WTC11 (cell line): ENCODE data around the gene SLC25A46. TPM values are rescaled to one million over a fixed set of nuclear protein-coding genes. Genes with fewer than 3 reads are reported as not detected.

Source experiments
- ATAC-seq: fragments of 200-7000 bp; cut with Tn5 transposase; 2 replicates; pipeline ENCODE4 v1.10.0; 2021; ENCODE audit warnings: mild to moderate bottlenecking, moderate library complexity
- CTCF ChIA-PET: fragments of 300-600 bp; sonication (Branson Sonifier 250); formaldehyde crosslinking; loops from one replicate; lab custom pipeline; 2021; ENCODE audit warnings: antibody characterized with exemption; lab: Charles Lee
- POLR2A ChIA-PET: fragments of 350-600 bp; sonication (Branson Sonifier 250); formaldehyde crosslinking; loops from one replicate; lab custom pipeline; 2021; ENCODE audit warnings: antibody characterized with exemption; lab: Charles Lee
- DNase-seq: peaks from one replicate; pipeline ENCODE4 v3.0.0; 2021; ENCODE audit warnings: low spot score
- H3K27ac Mint-ChIP-seq: 2 replicates; pipeline ENCODE4 v1.8.0; 2021; ENCODE audit warnings: mixed read lengths
- H3K27me3 Mint-ChIP-seq: 2 replicates; pipeline ENCODE4 v1.8.0; 2021; ENCODE audit warnings: low read depth, mild to moderate bottlenecking, moderate library complexity, mixed read lengths
- H3K36me3 Mint-ChIP-seq: 2 replicates; pipeline ENCODE4 v1.8.0; 2021; ENCODE audit warnings: mixed read lengths
- H3K4me1 Mint-ChIP-seq: 2 replicates; pipeline ENCODE4 v1.8.0; 2022; ENCODE audit warnings: mixed read lengths
- H3K4me3 Mint-ChIP-seq: 2 replicates; pipeline ENCODE4 v1.8.0; 2021; ENCODE audit warnings: mild to moderate bottlenecking, moderate library complexity, mixed read lengths
- H3K9me3 Mint-ChIP-seq: 2 replicates; pipeline ENCODE4 v1.8.0; 2021; ENCODE audit warnings: mixed read lengths
- AFF4 ChIP-seq: sonication (generic); formaldehyde crosslinking; IDR thresholded peaks from 2 replicates; pipeline ENCODE4 v1.8.1; 2023; ENCODE audit warnings: mild to moderate bottlenecking, missing genetic modification reagents, borderline replicate concordance
- CREM ChIP-seq: sonication (generic); formaldehyde crosslinking; IDR thresholded peaks from 2 replicates; pipeline ENCODE4 v1.8.1; 2022; ENCODE audit warnings: mild to moderate bottlenecking, missing genetic modification reagents, moderate library complexity
- CTCF ChIP-seq: fragments of 200-600 bp; IDR thresholded peaks from 2 replicates; pipeline ENCODE4 v1.8.0; 2022; ENCODE audit warnings: antibody characterized with exemption
- GABPB1 ChIP-seq: sonication (generic); formaldehyde crosslinking; IDR thresholded peaks from 2 replicates; pipeline ENCODE4 v1.8.1; 2023; ENCODE audit warnings: mild to moderate bottlenecking, missing genetic modification reagents
- GTF2I ChIP-seq: fragments of 250-450 bp; sonication (Bioruptor Pico); conservative IDR thresholded peaks from 2 replicates; pipeline ENCODE4 v1.4.0; 2021; ENCODE audit warnings: mild to moderate bottlenecking
- IRF2 ChIP-seq: sonication (generic); formaldehyde crosslinking; IDR thresholded peaks from 2 replicates; pipeline ENCODE4 v1.8.0; 2022; ENCODE audit warnings: low read depth, missing genetic modification reagents, borderline replicate concordance
- JAZF1 ChIP-seq: fragments of 250-450 bp; sonication (Bioruptor Pico); IDR thresholded peaks from 2 replicates; pipeline ENCODE4 v1.9.0; 2021; ENCODE audit warnings: moderate library complexity, mild to moderate bottlenecking, inconsistent platforms
- MLX ChIP-seq: sonication (generic); formaldehyde crosslinking; IDR thresholded peaks from 2 replicates; pipeline ENCODE4 v1.8.1; 2023; ENCODE audit warnings: mild to moderate bottlenecking, missing genetic modification reagents, moderate library complexity
- NFATC4 ChIP-seq: fragments of 250-450 bp; sonication (Bioruptor Pico); IDR thresholded peaks from 2 replicates; pipeline ENCODE4 v1.9.0; 2021; ENCODE audit warnings: mild to moderate bottlenecking
- NFYB ChIP-seq: sonication (generic); formaldehyde crosslinking; conservative IDR thresholded peaks from 2 replicates; pipeline ENCODE4 v1.8.0; 2022; ENCODE audit warnings: low read depth, missing genetic modification reagents
- NR1H2 ChIP-seq: sonication (generic); formaldehyde crosslinking; IDR thresholded peaks from 2 replicates; pipeline ENCODE4 v1.9.0; 2021; ENCODE audit warnings: mild to moderate bottlenecking, moderate library complexity, missing genetic modification reagents
- RORB ChIP-seq: fragments of 250-450 bp; sonication (Bioruptor Pico); IDR thresholded peaks from 2 replicates; pipeline ENCODE4 v1.9.0; 2021; ENCODE audit warnings: mild to moderate bottlenecking
- SMAD4 ChIP-seq: sonication (generic); formaldehyde crosslinking; IDR thresholded peaks from 2 replicates; pipeline ENCODE4 v1.8.0; 2022; ENCODE audit warnings: mild to moderate bottlenecking, missing genetic modification reagents
- TCF7 ChIP-seq: sonication (generic); formaldehyde crosslinking; IDR thresholded peaks from 2 replicates; pipeline ENCODE4 v1.8.0; 2022; ENCODE audit warnings: mild to moderate bottlenecking, low read depth, missing genetic modification reagents, moderate library complexity
- TEAD1 ChIP-seq: sonication (generic); formaldehyde crosslinking; IDR thresholded peaks from 2 replicates; pipeline ENCODE4 v1.8.0; 2022; ENCODE audit warnings: mild to moderate bottlenecking, missing genetic modification reagents
- TEAD4 ChIP-seq: sonication (generic); formaldehyde crosslinking; IDR thresholded peaks from 2 replicates; pipeline ENCODE4 v1.8.0; 2022; ENCODE audit warnings: mild to moderate bottlenecking, missing genetic modification reagents
- TP53 ChIP-seq: sonication (generic); formaldehyde crosslinking; IDR thresholded peaks from 2 replicates; pipeline ENCODE4 v1.8.1; 2023; ENCODE audit warnings: mild to moderate bottlenecking, missing genetic modification reagents
- ZNF121 ChIP-seq: sonication (generic); formaldehyde crosslinking; IDR thresholded peaks from 2 replicates; pipeline ENCODE4 v1.8.0; 2023; ENCODE audit warnings: missing genetic modification reagents
- ZNF138 ChIP-seq: sonication (generic); formaldehyde crosslinking; conservative IDR thresholded peaks from 2 replicates; pipeline ENCODE4 v1.8.1; 2022; ENCODE audit warnings: mild to moderate bottlenecking, moderate library complexity, missing genetic modification reagents
- ZNF263 ChIP-seq: sonication (generic); formaldehyde crosslinking; IDR thresholded peaks from 2 replicates; pipeline ENCODE4 v1.8.1; 2022; ENCODE audit warnings: low read depth, mild to moderate bottlenecking, moderate library complexity, missing genetic modification reagents
- ZSCAN18 ChIP-seq: fragments of 250-450 bp; sonication (Bioruptor Pico); IDR thresholded peaks from 2 replicates; pipeline ENCODE4 v2.1.2; 2022; ENCODE audit warnings: mild to moderate bottlenecking, moderate library complexity
- total RNA-seq: library from RNA; stranded (reverse); gene quantifications from 3 replicates; pipeline ENCODE4 v1.2.3, GENCODE V29; 2021

Gene SLC25A46
- total RNA-seq, 1 experiment from 2014 or later = 19.2 TPM

GRCh38 chr5:110757118-110757729, 18.4 kb downstream of the SLC25A46 start:
- Mint-ChIP-seq H3K27me3 (no peaks in the 10 kb centered on the region), H3K4me3 (no peak overlapping the region), H3K4me1 (no peaks in the 10 kb centered on the region), H3K27ac (no peak overlapping the region), H3K9me3 (no peaks in the 10 kb centered on the region), H3K36me3 (no peaks in the 10 kb centered on the region)
- CTCF ChIA-PET = interaction anchor here (1.0 kb wide), 2 partner anchors 9 to 108 kb away, joined by 3 to 4 read pairs; no protein-coding TSS in a partner anchor
- ATAC-seq (no peak), DNase-seq (no peak)
- POLR2A ChIA-PET = no interaction called here
- TF ChIP-seq TCF7 (CRISPR knock-in tag) (no peak), ZNF121 (CRISPR knock-in tag) (no peak), JAZF1 (CRISPR knock-in tag) (no peak), CTCF (peak; percentile 71)

GRCh38 chr5:110760158-110760557, 21.4 kb downstream of the SLC25A46 start:
- ATAC-seq (no peak), DNase-seq (no peak)
- TF ChIP-seq TEAD1 = no peak
- TF ChIP-seq GABPB1 (CRISPR knock-in tag) = no peak
- no peak for TF ChIP-seq IRF2
- TF ChIP-seq ZNF263 (CRISPR knock-in tag) = no peak
- TF ChIP-seq SMAD4 = no peak
- no peak for TF ChIP-seq TEAD4 (CRISPR knock-in tag)
- no peak for TF ChIP-seq NFYB (CRISPR knock-in tag)
- TF ChIP-seq AFF4 (CRISPR knock-in tag) = no peak
- no peak for TF ChIP-seq TP53 (CRISPR knock-in tag)
- no peak for TF ChIP-seq GTF2I (CRISPR knock-in tag)
- TF ChIP-seq ZNF138 (CRISPR knock-in tag) = no peak
- TF ChIP-seq CREM (CRISPR knock-in tag) = no peak
- TF ChIP-seq NFATC4 = no peak
- no peak for TF ChIP-seq RORB (CRISPR knock-in tag)
- TF ChIP-seq ZSCAN18 (CRISPR knock-in tag) = no peak
- TF ChIP-seq MLX = no peak
- TF ChIP-seq NR1H2 = no peak
- Mint-ChIP-seq H3K4me3 (no peak overlapping the region), H3K27me3 (no peaks in the 10 kb centered on the region), H3K4me1 (no peaks in the 10 kb centered on the region), H3K27ac (no peak overlapping the region), H3K9me3 (no peaks in the 10 kb centered on the region), H3K36me3 (no peaks in the 10 kb centered on the region)
- POLR2A ChIA-PET = no interaction called here
- CTCF ChIA-PET = no interaction called here
